GM21526 (cell line): ENCODE results near the gene RCVRN.

Source experiments
- ATAC-seq: cut with Tn5 transposase; IDR thresholded peaks from one replicate; pipeline ENCODE4 v1.9.1; 2021; ENCODE audit warnings: moderate library complexity; ENCODE audit not compliant: unreplicated experiment, low FRiP score

The RCVRN gene

DNA sequence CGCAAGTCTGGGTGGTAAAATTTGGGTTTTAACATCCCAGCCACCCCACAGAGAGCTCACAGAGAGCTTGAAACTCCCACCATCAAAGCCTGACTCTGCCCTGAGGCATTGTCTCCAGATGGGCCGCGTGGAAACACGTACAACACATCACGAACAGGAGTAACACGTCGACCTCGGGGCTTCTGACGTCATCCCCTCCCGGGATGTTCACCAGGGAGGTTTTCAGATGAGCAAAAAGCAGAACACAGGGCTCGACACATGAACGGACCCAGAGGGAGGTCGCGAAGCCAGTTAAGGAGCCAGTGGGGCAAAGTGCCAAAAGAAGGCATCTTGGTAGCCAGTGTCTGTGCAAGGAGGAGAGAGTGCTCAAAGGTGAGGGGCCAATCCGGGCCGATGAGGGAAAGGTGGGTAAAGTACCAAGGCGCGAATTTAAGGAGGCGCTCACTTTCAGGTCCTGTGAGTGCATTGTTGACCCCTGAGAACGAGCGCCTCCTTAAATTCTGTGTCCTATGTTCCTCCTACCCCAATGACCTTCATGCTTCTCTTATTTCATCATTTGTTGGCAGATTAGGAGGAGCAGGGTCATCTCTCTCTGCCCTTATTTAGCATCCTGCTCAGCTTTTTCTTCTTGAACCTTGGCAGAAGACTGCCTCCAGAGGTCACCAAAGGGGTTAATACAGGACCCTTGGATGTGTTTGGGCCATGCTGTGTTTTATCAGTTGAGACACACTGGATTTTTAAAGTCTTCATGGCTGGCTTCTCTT lies 5.6 kb downstream of the RCVRN start:
- no peak for ATAC-seq

DNA sequence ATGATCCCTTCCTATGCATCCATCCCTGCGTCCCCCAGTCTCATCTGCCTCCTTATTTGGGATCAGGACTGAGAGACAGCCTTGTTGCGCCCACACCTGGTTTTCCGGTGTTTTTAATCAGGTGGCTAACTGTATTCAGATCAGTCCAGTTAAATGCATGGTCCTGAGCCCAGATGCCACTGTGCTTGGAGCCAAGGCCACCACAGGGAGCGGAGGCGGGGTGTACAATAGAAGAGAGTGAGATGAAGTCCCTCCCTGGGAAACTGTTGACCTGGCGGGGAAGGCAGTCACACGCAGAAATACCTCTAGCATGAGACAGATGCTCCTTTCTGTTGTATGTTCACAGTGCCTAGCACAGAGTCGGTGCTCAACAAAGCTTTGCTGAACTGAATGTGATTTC lies 6.3 kb downstream of the RCVRN start:
- ATAC-seq, result no peak

DNA sequence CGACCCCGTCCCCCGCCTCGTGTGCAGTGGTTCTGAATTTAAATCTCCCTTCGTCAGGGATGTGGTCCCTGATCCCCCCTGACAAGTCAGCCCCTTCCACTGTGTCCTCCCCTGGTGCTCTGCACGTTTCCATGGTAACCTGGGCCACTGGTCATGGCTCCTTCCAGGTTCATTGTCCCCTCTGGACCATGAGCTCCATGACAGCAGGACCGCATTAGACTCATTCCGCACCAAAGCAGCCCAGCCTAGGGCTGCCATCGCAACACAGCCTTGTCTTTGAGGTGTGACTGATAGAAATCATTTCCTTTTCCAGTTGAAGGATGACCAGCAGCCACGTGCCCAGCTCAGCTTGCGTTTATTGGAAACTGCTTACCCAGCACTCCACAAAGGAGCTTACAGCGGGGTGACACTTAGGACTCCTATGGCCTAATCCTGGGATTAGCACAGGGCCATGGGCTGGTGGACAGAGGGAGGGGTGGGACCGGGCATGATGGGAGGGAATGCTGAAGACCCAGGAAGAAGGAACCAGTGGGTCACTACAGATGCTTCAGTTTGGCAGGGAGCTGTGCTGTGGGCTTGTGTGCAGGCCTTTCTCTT lies 7.6 kb downstream of the RCVRN start:
- no peak for ATAC-seq

DNA sequence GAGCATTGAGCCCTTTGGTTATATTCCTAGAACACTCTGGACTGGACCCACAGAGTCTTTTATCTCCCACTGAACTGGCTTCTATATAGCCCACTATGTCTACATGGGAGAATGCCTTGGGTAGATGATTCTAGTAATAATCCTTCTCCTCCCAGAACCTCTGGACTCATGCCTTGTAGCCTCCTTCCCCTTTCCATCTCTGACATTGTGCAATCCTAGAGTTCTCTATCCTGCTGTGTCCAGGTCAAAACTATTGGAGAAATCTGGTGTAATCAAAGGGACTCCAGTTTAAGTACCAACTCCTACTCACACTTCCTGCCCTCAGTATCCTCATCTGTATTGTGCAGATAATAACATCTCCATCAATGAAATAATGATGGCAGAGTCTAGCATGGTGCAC lies 9.1 kb downstream of the RCVRN start:
- ATAC-seq, result no peak

DNA sequence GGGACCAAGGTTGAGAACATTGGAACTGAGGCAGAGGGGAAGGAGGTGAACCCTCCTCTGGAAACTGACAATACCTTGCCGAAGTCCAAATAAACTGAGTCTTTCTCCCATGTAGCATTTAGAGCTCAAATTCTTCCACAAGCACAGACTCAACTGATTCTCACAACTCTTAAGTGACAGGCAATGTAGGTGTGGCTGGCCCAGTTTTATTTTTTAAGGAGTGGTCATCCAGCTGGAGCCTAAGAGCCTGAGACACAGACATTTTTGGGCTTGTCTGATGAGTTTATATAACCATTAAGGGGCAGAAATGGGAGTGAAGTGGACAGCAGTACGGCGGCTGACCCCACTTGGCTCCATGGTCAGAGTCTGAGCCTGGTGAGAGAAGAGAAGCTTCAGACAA lies 10.8 kb downstream of the RCVRN start:
- ATAC-seq, result no peak

DNA sequence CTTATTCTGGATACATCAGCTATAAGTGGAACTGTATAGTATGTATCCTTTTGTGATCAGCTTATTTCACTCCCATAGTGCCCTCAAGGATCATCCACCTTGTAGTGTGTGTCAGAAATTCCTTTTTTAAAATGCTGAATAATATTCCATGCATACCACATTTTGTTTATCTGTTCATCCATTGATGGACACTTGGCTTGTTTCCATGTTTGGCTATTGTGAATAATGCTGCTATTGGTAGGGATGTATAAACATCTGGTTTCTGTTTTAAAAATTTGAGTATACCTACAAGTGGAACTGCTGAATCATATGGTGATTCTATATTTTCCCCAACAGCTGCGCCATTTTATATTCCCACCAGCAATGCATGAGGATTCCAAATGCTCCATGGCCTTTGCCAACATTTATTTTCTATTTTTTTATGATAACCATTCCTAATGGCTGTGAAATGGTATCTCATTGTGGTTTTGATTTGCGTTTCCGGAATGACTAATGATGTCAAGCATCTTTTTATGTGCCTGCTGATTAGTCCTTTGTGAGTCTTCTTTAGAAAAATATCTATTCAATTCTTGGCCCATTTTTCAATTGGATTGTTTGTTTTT lies 11.6 kb downstream of the RCVRN start:
- no peak for ATAC-seq

DNA sequence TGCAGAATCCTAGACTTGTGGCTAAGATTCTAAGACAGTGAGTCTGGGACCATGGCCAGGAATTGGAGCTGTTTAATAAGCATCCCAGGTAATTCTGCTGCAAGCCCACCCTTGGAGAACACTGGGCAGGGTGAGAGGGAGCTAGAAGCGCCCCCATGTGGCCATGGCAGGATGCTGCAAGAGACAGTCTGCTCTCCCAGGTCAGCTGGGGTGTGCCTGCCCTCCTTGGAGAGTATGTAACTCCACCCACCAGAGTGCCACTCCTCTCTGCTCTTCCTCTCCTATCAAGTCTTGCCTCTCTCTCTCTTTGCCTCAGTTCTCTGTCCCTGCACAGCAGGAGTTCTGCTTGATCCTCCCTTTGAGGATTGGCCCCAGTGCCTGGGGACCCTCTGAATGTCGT lies 14.9 kb downstream of the RCVRN start:
- ATAC-seq, result peak; percentile 55

DNA sequence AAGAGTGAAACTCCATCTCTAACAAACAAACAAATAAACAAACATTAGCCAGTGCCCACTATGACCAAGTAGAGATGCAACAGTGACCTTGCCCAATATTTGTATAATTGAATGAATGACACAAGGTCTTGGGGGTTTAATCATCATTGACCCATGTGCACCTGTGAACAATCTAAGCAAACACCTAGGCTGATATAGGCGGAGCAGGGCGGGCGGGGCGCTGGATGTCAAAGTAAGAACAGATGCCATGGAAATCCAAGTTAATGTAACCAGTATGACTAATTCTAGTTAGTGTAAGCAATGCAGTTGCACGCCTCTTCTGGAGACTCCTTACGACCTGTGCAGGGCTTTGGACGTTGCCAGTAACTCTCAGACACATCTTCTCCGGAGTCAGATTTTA lies 17.6 kb downstream of the RCVRN start:
- no peak for ATAC-seq

DNA sequence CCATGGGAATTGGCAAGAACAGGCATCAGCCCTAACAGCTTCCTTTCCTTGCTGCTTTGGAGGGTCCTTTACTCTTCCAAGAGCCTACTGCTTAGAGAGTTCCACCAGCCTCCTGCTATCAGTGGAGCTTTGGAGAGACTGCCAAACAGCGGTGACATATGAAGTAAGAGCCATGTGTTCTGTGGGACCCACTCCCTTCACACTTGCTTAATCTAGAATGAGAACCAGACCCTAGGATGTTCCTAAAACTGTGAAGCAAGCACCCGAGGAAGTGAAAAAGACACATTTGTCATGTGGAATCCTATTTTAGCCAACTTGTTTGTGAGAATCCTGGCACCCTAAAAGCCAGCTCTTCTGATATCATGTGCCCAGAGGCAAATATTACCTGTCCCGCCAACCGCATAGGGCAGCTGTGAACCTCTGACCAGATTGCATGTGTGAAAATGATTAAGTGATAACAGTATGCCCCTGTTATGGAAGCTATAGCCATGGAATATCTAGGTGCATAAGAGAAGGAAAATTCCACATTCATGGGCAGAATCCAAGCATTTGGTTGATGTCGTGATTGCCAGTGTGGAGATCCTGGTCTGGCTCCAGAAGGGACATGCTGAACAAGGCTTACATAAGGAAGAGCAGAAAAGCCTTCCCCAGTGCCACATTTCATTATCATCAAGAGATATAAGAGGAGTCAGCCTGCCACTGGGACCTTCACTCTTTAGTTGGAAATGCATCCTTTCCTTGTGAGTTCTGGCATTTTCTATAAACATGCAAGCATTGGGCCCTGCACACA lies 18.7 kb downstream of the RCVRN start:
- no peak for ATAC-seq

DNA sequence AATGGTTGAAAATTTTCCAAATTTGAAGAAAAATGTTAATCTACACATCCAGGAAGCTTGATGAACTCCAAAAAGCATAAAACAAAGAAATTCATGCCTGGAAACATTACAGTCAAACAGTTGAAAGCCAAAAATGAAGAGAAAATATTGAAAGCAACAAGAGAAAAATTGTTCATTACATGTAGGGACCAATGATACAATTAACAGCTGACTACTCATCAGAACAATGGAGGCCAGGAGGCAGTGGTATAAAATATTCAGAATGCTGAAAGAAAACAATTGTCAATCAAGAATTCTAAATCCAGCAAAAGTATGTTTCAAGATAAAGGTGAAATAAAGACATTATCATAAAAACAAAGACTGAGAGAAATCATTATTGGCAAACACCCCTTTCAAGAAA lies 21.6 kb downstream of the RCVRN start:
- no peak for ATAC-seq

DNA sequence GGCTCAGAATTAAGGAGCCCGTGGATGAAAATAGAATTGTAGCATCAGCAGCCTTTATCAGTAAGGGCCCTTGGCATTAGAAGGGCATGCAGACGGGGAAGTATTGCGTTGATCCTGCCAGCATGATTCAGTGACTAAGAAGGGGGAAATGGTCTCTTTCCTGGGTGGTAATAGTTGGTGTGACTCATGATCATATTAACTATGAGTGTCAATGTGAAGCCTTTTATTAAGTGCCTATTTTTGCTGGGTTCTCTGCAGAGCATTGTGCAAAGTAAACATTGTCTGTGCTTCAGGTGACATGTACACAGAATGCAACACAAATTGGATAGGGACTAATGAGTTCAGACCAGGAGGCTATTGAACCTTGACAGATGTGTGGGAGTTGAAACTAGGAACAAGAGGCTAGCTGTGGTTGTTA lies 24.5 kb downstream of the RCVRN start:
- ATAC-seq, result no peak

DNA sequence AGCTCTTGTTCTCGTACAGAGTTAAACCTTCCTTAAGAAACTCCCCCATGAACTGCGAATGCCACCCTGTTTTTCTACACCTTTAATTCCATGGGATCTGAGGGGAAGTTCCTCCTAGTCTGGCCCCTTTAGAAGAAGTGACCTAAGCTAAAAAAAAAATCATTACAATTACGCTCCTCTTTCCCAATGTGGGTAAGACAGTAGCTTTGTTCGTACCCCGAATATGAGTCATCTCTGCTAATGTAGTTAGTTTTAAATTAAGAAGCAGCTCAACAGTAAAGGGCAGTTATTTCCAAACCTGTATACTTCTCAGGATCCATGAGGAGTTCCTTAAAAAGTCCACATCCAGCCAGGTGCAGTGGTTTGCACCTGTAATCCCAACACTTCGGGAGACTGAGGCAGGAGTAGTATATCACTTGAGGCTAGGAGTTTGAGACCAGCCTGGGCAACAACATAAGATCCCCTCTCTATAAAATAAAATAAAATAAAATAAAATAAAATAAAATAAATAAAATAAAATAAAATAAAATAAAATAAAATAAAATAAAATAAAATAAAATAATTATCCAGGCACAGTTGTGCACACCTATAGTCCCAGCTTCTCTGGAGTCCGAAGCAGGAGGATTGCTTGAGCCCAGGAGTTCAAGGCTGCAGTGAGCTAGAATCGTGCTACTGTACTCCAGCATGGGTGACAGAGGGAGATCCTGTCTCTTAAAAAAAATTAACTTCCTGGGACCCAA lies 26.1 kb downstream of the RCVRN start:
- ATAC-seq, result no peak

DNA sequence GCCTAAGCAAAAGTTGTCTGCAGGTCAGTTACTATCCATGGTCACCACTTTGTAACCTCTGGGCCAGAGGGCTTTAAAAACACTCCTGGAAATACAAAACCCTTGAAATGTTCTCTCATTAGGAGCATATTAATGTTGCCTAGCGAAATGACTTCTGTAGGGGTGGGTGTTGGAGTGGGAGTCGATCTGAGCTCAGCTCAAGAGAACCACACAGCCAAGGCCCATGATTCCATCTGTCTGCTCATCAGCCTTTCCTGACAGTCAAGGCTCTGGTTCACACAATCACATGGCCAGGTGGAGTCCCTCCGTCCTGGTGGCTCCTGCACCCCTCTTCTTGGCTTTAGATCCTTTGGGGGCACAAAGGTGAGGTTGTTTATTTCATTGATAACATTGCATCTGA lies 26.7 kb downstream of the RCVRN start:
- no peak for ATAC-seq

DNA sequence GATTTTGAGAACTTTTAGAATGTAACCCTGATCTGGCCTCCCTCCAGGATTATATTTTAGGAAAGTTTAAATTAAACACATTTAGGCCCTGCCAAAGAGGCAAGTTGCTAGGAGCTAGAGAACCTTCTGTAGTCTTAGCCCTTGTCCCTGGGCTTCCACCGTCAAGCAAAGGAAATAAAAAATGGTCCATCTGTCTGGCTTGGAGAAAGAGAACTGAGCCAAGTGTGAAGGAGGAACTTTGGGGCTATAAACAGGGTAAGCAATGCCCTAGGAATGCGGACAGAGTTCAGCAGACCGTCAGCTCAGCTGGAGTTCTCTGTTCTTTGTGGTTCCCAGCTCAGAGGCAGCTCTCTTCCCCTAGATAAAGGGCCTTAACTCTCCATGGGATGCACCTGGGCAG lies 29.6 kb downstream of the RCVRN start:
- ATAC-seq, result no peak

DNA sequence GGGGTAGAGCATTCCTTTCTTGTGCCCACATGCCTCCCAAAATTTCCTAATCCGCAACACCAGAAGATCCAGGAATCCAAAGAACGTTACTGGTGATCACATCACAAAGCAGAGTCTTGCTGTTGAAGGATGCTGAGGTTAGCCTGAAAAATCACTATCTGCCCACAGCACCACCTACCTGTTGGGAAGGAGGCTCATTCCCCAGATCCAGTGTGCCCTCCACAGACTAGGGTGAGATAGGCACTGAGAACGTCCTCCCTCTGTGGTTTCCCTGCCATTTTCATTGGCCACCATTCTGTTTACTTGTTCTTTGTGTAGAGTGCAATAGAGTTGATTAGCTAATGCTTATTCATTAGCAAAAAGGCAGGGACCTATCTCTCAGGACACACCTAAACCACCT lies 30.3 kb downstream of the RCVRN start:
- ATAC-seq, result no peak

DNA sequence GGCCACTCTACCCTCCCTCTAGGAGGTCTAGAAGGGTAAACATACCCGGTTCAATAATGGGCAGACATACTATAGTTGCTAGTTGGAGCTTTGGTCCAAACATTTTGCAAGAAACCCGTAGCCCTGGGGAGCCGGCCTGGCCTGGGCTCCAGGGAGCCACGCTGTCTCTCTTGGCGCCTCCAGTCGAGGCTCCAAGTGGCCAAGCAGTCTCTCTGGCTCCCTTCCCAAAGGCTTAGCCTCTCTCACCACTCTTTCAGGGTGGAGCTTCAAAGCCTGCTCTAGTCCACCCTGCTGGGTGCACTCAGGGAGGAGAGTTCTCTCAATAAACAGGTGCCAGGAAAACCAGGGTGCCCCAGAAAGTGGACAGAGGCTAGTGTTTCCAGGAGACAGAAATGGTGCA lies 32.2 kb downstream of the RCVRN start:
- ATAC-seq, result no peak

DNA sequence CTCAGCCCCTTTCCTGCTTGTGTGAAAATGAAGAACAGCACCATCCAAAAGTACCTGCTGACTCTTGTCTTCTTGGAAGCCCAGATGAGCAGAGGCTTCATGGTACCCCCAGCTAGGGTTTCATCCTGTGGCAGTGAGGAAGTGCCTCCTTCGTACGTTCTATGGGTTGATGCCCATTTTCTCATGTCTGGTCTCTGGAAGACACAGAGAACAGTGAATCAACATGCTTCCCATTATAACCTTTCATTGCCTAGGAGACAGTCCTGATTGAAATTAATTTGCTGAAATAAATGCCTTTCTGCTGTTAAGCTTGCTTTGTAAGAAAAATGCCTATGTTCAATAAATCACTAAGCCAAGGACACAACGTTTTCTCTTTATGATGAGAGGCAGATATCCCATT lies 36.5 kb downstream of the RCVRN start:
- no peak for ATAC-seq

DNA sequence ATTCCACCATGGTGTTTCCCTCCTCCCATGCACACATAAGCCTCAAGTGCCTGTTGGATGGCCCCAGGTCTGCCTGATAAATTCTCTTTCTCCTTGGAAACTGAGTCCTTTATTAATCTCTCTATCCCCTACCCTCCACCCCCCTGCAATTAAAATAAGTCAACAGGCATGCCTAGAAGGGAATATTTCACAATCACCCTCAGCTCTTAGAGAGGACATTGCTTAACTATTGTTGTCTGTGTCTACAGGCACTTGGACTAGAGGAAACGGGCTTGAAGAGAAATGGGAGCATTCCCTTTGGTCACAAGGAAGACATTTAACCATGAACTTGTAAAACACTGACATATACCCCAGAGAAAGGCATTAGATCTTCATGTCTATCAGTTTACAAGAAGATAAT lies 39.5 kb downstream of the RCVRN start:
- ATAC-seq, result no peak

DNA sequence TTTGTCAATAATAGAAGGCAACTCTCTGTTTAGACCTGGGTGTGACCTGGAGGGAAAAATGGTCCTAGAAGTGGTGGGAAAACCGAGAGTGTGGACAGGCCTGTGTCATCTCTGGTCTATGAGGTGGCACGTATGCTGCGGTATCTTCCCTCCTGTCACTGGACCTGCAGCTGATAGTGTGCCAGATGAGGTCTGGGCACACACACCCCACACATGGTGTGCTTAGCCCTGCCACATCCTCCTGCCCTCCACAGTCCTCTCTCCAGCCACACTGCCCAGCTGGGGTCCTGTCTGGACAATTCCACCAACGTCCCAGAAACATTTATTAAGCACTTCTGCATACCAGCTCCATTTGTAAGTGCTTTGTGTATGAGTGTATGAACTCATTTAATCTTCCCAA lies 42.1 kb downstream of the RCVRN start:
- ATAC-seq, result no peak

DNA sequence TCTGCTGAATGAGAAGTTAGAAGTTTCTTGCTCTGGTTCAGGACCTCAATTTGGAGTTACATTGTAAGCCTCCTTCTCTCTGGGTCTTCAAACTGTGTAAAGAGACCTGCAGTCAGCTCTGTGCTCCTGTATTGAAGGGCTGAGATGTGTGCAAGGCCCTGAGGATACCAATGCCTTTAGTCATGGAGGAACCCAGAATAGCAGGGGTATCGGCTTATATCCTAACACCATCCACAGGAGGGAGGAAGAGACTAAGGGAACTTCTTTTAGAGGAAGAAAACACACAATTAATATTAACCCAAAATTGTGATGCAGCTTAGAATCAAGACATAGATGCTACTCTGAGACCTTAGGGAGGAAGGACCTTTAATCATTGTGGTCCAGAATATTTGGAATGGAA lies 42.9 kb downstream of the RCVRN start:
- no peak for ATAC-seq

DNA sequence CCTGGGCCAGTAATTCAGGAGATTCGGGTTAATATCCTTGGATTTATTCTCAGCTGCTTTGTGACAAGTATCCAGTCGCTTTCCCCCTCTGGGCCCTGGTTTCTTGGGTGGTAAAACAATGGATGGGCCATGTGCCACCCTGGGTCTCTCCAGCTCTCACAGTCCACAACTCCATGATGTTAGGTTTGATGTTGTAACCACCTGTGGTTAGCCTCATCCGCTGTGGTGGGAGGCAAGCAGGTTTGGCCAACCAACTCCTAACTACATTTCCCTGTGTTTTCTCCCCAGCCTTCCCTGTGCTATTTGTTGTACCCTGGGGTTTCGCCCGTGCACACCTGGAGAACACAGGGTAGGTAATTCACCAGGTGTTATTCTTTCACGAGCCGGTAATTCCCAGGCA lies 44.2 kb downstream of the RCVRN start:
- ATAC-seq, result no peak
